NCI-H128 (cell line): ENCODE results near the gene EGF.

Experiments
- DNase-seq: peaks from one replicate; lab custom pipeline; 2025; ENCODE audit not compliant: unreplicated experiment; lab: John Stamatoyannopoulos, UW

Gene EGF

DNA sequence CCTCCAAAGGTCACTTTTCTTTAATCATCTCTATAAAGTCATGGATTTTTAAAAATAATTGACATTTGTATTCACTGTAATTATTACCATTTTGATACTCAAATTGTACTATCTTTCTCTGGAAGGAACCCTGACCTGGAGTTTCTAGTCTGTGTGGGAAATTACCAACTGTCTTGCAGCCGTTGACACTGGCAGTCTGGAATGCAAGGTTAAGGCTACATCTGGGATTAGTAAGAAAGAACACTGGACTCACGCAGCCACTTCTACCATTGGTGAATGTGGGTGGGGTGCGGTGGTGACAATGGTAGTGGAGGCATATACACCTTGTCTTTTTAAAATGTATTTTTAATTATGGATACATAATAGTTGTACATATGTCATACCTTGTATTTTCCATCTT is 40.9 kb downstream of the EGF start:
- DNase-seq, result no peak

DNA sequence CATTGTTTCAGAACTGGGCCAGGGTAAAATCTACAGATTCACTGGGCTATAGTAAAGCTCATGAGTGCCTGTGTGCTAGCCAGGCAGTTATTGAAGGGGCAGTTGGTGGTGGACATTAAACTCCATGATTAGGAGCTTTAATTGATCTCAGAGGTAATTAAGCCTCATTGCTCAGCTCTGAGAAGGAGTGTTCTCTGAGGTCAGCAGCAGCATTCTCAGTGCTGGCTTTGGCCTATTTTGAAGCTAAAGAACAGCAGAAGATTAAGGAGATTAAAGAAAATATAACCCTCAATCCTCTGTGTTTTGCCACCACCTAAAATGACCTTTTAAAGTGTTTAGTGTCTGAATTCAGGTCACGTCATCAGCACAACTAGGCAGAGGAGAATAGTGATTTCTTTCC is 42.5 kb downstream of the EGF start:
- DNase-seq, result no peak

DNA sequence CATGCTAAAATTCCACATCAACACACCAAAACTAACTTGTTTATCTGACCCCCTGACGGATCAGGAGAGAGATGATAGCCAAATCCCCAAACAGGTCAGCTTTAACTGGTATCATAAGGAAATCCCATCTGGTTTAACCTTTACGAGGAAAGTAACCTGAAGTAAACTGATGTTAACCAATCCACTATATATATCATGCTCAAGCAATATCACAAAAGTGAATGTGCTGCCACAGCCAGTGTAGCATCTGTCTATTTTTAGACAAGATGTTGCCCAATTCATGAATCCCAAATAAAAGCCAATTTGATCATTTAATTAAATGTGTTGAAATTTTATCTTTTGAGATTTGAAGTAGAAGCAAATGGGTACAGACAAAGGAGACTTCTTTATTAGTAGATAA is 44.5 kb downstream of the EGF start:
- no peak for DNase-seq

DNA sequence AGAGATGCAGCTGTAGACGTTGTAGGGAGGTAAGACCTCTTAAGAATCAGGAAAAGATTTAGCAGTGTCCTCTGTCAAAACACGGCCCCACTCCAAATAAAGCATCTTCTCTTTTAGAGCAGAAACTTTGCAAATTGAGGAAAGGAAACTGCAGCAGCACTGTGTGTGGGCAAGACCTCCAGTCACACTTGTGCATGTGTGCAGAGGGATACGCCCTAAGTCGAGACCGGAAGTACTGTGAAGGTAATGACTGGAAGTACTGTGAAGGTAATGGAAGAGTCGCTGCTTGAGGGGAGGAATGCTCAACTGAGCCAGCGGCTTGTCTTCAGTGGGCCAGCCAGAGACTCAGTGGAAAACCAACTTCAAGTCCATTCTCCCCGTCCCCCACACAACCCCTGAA is 46.5 kb downstream of the EGF start:
- DNase-seq, result no peak

DNA sequence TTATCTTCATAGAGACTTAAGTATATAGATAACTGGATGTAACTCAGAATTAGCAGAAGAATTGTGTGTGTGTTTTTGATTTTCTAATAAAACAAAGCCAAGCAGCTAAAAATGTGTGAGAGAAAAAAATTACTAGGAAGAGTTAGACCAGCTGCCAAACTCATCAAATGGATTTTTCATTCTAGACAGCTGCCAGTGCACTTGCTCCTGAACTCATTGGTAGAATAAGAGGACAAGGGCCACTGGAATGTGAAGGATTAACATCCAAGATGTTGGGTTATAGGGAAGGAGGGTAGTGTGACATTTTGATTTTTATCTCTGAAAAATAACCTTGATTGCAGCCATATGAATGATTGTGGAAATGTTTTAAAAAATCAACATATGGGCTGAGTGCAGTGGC is 49.7 kb downstream of the EGF start:
- DNase-seq, result no peak

DNA sequence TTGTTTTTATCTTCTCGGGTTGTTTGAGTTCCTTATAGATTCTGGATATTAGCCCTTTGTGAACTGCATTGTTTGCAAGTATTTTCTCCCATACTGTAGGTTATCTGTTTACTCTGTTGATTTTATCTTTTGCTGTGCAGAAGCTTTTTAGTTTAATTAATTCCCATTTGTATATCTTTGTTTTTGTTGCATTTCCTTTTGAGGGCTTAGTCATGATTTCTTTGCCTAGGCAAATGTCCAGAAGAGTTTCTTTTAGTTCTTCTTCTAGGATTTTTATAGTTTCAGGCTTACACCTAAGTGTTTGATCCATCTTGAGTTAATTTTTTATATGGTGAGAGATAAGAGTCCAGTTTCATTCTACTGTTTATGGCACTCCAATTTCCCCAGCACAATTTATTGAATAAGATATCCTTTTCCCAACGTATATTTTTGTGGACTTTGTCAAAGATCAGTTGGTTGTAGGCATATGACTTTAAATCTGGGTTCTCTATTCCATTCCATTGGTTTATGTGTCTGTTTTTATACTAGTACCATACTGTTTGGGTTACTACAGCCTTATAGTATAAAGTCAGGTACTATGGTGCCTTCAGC is 54.3 kb downstream of the EGF start:
- DNase-seq, result no peak

DNA sequence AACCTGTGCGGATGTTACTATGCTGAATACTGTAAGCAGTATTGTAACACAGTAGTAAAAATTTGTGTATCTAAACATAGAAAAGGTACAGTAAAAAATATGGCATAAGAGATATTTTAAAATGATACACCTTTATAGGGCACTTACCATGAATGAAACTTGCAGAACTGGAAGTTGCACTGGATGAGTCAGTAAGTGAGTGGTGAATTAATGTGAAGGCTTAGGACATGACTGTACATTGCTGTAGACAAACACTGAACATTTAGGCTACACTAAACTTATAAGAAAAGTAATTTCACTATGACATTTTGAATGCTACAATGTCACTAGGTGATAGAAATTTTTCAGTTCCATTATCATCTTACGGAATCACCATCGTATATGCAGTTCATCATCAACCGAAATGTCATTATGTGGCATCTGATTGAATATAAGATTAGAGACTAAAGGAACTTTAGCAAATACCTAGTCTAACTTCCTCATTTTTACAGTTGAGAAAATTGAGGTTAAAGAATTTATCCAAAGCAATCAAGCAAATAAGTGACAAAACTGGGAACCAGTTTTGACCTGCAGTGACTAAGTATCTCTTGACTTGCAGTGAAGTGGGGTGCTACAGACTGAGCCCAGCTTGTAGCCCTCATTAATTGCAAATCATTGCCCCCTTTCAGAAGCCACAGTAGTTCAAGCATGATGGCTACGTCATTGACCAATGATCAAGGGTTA is 55.3 kb downstream of the EGF start:
- DNase-seq, result no peak

DNA sequence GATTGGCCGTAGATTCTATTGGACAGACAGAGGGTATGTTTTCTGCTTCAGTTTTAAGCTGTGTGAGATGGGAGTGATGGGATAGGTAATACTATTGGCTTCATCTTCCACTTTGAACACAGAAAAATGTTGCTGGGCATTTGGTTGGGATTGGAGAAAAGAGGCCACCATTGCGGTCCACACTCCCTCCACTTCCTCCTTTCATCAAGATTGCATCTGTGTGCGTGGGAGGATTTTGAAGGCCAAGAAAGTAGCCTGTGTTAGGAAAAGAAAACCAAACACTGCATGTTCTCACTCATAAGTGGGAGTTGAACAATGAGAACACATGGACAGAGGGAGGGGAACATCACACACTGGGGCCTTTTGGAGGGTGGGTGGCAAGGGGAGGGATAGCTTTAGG is 56.4 kb downstream of the EGF start:
- DNase-seq, result no peak

DNA sequence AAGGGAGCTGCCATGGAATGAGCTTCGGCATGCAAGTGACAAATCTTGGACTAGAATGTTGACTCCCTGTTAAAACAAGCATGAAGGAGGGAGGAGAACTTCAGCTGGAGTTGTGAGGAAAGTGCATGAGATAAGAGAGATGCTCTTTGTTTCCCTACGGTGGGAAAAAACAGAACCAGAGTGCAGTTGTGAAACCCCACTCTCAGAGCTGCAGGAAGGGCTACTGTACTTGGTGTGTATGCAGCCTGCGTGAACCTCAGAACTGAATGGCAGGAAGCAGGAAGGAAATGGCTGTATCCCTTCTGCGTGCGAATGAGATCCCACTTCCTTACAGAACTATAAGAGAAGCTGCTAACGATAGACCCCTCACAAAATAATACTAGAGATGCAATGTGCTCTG is 57.2 kb downstream of the EGF start:
- DNase-seq, result no peak

DNA sequence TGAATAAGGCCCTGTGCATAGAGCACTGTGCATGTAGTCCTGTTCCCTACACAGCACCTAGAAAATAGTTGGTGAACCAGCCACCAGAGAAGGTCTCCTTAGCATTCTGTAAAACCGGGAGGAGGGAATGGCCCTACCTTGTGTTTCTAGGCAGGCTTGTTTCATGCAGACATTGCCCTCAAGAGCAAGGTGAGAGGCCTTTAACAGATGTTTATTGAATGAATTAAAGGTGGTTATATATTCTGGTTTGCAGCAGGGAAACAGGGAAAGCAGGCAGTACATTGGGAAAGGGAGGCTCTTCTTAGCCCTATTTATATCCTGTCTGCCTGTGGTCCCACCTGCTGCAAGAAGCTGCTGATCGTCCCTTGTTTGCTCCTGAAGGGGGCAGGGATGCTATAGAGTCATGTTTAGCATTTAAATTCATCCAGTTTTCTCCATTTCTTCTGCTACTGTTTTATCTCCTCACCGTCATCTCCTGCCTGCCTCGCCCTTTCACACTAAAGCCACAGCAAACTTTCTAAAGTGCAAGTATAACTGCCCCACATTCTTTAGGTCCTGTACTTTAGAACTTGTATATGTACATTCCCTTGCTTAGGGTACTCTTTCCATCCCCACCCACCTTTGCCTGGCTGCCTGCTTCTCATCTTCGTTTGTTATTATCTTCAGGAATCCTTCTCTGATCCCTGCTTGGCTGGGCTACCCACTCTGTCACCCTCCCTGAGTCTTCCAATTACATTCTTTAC is 60.3 kb downstream of the EGF start:
- DNase-seq, result no peak

DNA sequence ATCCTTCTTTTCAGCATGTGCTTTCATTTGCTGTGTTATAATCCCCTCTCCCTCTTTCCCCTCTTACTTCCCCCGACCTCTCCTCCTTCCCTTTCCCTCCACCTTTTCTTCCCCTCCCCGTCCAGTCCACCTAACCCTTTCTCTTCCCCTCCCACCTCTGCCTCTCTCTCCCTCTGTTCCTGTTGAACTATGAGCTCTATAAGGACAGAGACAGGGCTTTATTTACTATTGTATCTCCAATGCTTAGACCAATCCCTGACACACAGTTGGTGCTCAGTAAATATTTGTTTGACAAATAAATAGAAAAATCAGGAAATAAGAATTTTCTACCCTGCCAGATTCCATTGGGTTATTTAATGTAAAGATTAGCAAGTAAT is 60.8 kb downstream of the EGF start:
- no peak for DNase-seq

DNA sequence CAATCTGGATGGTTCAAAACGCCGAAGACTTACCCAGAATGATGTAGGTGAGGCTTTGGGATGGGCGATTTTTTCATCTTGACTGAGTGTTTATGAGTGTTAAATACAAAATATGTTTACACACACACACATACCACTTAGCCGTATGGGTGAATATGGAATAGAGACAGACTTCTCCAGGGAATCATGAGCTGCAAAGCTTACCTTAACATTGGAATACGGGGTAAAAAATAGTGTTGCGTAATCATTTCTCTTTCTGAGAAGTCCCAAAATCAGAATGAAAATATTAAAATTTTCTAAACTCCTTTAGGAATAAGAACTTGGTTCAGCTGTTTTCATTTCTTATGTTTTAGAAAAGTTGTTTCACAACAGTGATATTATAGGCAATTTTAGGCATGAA is 63.5 kb downstream of the EGF start:
- no peak for DNase-seq

DNA sequence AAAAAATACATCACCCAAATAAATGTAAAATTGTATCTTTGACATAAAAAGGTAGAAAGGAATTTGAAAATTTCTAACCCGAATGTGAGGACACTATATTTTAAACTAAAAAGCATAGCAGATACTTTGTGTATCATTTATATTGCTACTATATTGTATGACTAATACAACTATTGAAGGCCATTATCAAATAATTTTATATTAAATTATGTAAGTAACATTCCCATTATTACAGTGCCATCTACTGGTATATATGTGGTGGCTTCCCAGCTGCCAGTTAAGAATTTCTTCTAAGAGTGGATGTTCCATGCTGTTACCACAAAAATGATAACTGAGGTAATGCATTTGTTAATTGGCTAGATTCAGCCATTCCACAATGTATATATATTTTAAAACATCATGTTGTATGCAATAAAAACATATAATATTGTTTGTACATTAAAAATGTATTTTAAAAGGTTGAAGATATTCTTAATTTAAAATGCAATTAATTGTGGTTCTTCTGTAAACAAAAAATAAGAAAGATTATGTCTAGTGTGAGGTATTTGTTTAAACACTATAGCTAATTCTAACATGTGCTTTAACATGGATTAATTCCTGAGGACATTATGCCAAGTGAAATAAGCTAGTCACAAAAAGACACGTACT is 65.3 kb downstream of the EGF start:
- DNase-seq, result no peak

DNA sequence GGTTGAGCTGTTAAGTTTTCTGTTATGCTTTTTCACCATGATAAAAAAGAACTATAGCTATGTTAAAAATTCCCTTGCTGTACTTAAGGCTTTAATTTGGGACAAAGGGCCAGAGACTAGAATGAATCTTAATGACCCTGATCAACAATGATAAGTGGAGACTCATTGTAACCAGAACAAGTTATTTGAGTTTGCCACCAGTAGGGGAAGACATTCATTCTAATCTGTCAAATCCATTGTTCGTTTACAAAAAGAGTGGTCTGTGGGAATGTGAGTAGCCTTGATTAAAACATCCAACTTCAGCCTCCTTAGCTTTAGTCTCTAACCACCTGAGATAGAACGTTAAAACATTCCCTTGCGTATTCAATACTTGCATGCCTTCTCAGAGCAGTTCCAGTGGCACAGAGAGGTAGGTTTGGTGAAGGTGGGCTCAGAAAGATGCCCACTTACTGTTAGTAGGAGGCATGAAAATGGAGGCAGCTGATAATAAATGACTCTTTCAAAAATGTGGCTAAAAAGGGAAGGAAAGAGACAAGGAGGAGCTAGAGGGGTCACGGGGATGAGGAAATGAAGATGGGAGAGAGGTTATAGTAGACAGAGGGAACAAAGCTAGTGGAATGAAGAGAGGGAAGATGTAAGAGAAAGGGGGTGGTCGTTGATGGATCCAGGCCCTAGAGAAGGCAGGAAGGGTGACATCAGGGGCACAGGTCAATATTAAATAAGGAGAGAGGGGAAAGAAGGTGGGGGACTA is 66.2 kb downstream of the EGF start:
- DNase-seq, result no peak

DNA sequence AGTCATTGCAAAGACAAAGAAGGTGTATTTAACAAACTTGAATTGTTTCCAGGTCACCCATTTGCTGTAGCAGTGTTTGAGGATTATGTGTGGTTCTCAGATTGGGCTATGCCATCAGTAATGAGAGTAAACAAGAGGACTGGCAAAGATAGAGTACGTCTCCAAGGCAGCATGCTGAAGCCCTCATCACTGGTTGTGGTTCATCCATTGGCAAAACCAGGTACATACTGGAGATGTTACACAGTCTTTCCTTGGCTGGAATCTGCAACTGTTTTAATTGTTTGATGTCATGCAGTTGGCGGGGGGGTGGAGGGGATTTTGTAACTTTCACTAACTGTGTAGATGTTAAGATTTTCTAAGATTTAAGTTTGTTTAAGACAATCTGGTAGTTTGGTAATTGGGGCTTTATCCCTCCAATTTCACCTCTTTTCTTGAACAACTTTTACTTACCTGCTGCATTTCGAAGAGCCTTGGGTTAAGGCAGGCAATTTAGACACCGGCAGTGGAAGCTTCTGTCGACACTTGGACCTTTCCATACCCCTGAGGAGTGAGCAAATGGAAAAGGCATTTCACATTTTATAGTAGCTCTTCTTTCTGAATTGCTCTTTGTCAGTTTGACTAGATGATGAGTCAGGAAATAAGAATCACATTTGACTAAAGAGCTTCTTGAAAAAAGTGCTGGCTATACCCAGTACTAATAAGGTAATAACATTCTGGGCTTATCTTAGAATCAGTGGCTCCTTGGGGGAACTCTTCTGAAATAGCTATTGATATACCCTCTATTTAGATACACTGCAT is 67.4 kb downstream of the EGF start:
- no peak for DNase-seq

DNA sequence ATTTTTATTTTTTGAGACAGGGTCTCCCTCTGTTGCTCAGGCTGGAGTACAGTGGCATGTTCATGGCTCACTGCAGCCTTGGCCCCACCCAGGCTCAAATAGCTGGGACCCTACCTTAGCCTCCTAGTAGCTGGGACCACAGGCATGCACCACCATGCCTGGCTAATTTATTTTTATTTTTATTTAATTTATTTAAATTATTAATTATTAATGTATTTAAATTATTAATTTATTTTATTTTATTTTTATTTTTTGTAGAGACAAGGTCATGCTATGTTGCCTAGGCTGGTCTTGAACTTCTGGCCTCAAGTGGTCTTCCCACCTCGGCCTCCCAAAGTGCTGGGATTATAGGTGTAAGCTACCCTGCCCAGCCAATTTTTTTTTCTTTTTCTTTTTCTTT is 69.3 kb downstream of the EGF start:
- DNase-seq, result no peak

DNA sequence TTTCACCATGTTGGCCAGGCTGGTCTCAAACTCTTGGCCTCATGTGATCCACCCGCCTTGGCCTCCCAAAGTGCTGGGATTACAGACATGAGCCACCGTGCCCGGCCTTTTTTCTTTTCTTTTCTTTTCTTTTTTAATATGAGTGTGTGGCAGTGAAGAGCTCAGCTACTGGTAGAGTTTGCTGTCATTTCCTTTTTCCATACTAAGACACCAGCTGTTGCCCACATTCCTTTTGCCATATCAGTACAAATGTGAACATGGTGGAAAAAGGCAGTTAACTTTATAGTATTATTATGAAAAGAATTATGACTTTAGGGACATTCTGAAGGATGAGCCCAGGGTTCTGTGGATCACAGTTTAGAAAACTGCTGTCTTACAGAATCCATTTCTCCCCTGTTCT is 69.8 kb downstream of the EGF start:
- no peak for DNase-seq

DNA sequence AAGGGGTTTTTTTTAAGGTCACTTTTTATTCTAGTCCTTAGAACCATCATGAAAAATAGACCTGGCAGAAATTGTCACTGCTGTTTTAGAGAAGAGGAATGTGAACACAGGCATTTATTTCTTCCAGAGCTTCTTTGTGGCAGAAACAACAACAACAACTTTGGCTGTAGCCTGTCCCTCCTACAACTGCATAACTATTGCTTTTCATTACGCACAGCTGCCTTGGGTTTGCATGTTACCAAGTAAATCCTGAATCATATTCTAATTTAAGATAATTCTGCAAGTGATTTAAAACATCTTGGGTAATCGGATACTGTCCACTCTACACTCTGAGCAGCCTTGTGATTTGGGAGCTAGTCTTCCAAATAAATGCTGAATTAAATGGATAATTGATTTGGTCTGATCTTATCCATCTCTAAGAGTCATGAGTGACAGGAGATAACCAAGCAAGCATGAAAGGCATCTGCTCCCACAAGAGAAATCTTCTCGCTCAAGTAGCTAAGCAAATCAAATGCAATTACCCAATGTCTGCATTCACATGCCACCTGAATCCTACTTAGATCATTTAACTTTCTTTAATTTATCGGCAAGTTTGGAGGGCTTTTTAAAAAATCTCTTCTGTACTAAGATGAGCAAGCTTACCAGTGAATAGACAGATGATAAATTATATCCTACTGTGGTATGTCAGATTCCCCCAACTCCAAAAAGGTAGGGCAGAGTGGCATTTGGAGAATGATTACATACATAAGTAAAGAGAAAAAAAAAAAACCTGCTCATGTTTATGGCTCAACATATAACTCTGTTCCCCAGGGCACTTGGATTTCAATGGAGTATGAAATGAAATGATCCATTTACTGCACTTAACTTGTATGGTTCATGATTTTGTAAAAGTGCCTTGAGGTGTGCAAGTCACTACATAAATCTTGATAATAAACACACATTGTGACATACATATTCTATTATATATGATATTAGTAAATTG is 73.6 kb downstream of the EGF start:
- DNase-seq, result no peak

DNA sequence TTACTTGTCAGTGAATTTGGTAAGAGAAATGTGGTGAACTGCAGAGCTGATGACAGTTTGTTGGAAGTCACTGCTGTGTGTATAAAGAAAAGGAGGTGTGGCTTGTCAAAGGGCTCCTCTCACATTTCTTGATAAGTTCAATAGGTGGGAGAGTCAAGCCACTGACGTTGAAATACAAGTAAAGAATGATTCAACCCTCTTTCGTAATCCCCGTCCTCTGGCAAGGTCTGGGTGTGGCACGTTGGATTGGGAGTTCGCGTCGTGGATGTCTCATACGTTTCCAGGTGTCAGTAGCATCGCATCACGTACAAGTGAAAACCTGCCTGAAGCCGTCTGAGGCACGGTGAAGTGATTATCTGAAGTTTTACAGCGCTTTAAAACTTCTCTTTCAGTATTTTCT is 76.4 kb downstream of the EGF start:
- DNase-seq, result no peak
